Gastrocnemius medialis (tissue), 4 donors: Measurements from ENCODE around the gene MARCHF4.

ENCODE experiments used
- POLR2A ChIP-seq, 2 donors: fragments of 450-650 bp; IDR thresholded peaks; one replicate each; pipeline ENCODE4 v1.6.1; 2017; ENCODE audit warnings: antibody characterized with exemption in 2 of 2, mild to moderate bottlenecking in 2 of 2, moderate library complexity in 2 of 2
- TF ChIP-seq, protein P1 (sequence below), 5 experiments: fragments of 450-650 bp in 3 of 5; fragments of 200-600 bp in 2 of 5; sonication (generic) in 2 of 5; IDR thresholded peaks in 4 of 5; conservative IDR thresholded peaks in 1 of 5; 1 replicate in 4 of 5; 2 replicates in 1 of 5; pipeline ENCODE4 v1.5.1; 2016 to 2019; ENCODE audit warnings: antibody characterized with exemption in 5 of 5, mild to moderate bottlenecking in 3 of 5, moderate library complexity in 3 of 5

DNA sequence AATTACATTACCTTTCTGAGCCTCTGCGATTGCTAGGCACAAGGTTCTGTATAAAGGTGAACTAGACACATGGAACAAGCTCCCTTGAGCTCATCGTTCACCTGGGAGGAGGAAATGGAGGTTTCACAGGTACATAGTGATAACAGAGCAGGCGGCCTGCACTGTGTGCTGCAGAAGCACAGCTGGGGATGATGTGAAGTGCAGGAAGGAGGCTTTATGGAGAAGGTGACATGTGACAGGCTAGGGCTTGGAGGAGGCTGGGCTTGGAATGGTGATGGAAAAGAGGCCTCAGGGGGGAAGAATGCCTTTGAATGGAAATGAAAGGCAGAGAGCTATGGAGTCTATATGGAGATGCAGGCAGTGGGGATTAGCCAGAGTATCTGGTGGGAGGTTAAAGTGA, 22.9 kb downstream of the MARCHF4 start:
- TF ChIP-seq, protein P1, sequence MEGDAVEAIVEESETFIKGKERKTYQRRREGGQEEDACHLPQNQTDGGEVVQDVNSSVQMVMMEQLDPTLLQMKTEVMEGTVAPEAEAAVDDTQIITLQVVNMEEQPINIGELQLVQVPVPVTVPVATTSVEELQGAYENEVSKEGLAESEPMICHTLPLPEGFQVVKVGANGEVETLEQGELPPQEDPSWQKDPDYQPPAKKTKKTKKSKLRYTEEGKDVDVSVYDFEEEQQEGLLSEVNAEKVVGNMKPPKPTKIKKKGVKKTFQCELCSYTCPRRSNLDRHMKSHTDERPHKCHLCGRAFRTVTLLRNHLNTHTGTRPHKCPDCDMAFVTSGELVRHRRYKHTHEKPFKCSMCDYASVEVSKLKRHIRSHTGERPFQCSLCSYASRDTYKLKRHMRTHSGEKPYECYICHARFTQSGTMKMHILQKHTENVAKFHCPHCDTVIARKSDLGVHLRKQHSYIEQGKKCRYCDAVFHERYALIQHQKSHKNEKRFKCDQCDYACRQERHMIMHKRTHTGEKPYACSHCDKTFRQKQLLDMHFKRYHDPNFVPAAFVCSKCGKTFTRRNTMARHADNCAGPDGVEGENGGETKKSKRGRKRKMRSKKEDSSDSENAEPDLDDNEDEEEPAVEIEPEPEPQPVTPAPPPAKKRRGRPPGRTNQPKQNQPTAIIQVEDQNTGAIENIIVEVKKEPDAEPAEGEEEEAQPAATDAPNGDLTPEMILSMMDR (IDR thresholded peaks at IDR 0.05 in 4 of 5, conservative IDR thresholded peaks at IDR 0.05 in 1 of 5) = no peak
- no peak for TF ChIP-seq POLR2A (IDR thresholded peaks at IDR 0.05)
